ENCODE data around the gene ARSK. TPM values are rescaled to one million over a fixed set of nuclear protein-coding genes. Genes with fewer than 3 reads are reported as not detected.

Gene ARSK
- total and polyA plus RNA-seq, 2 of the 13 experiments (the other 11 are each of a cell fraction or from before 2014, with no cell fraction given): 7.9 TPM

- no peak overlapping the region for H2AFZ ChIP-seq (ENCODE audit: low read length)
- no TSS peak for BruUV-seq (replicated peaks)
- no peaks in the 10 kb centered on the region for H3K27me3 ChIP-seq (ENCODE audit: control insufficient read depth in 1 of 2, insufficient read depth in 2 of 2, low read length in 2 of 2)
- intact Hi-C loops (cut with micrococcal nuclease; ENCODE audit: unreplicated experiment): no loop called here
- H3K9ac ChIP-seq (ENCODE audit: insufficient read depth, low read depth, low read length): no peak overlapping the region
- no peaks in the 10 kb centered on the region for H3K79me2 ChIP-seq (ENCODE audit: insufficient read depth, low read length)
- no peak for TF ChIP-seq KLF13 (CRISPR knock-in tag; IDR thresholded peaks at IDR 0.05)
- TF ChIP-seq MYPOP (CRISPR knock-in tag; IDR thresholded peaks at IDR 0.05): no peak
- TF ChIP-seq SNAPC2 (CRISPR knock-in tag; IDR thresholded peaks at IDR 0.05): no peak
- no peak for TF ChIP-seq PPARG (CRISPR knock-in tag; conservative IDR thresholded peaks at IDR 0.05)
- TF ChIP-seq SALL1 (CRISPR knock-in tag; IDR thresholded peaks at IDR 0.05): no peak
- no peak for TF ChIP-seq WIZ (CRISPR knock-in tag; IDR thresholded peaks at IDR 0.05)
- no peak overlapping the region for H3K4me3 ChIP-seq (replicated peaks in 1 of 3; ENCODE audit: insufficient read depth in 1 of 3, low read depth in 2 of 3, low read length in 3 of 3)
- POLR2A ChIA-PET: no interaction called here
- CTCF ChIA-PET (ENCODE audit: low intra/inter-chr PET ratio, low total read pairs): no interaction called here
- in situ Hi-C loops (cut with HindIII; ENCODE audit: extremely low pct_ligation_motif_present, low pct_unique_long_range_greater_than_20kb): no loop called here
- H4K20me1 ChIP-seq (ENCODE audit: insufficient read depth, low read length): no peaks in the 10 kb centered on the region
- FAIRE-seq: no peak
- no peaks in the 10 kb centered on the region for H3K9me3 ChIP-seq (ENCODE audit: low read length)
- H3K36me3 ChIP-seq (replicated peaks in 1 of 2; ENCODE audit: control insufficient read depth in 1 of 2, insufficient read depth in 2 of 2, low read length in 2 of 2): no peaks in the 10 kb centered on the region
- WGBS (ENCODE audit: low lambda C conversion rate): 91% methylated on average over 3 of the region's 3 CpGs
- no peaks in the 10 kb centered on the region for H3K4me1 ChIP-seq (ENCODE audit: insufficient read depth, low read length)
- H3K4me2 ChIP-seq (ENCODE audit: low read depth, low read length): no peak overlapping the region
- DNase-seq (ENCODE audit: low spot score): no peak
- H3K27ac ChIP-seq (ENCODE audit: extremely low read length, insufficient read depth, low read length): no peak overlapping the region
- ATAC-seq: no peak
These were observed 40.5 kb downstream of the ARSK start for GRCh38 chr5:95595289-95595931.

GRCh38 chr5:95599252-95599651 is 44.4 kb downstream of the ARSK start:
- Histone ChIP-seq H2AFZ (ENCODE audit: low read length) (no peak overlapping the region), H3K4me2 (ENCODE audit: low read depth, low read length) (no peak overlapping the region), H3K4me1 (ENCODE audit: insufficient read depth, low read length) (no peaks in the 10 kb centered on the region), H3K9me3 (ENCODE audit: low read length) (no peaks in the 10 kb centered on the region), H3K36me3 (replicated peaks in 1 of 2; ENCODE audit: control insufficient read depth in 1 of 2, insufficient read depth in 2 of 2, low read length in 2 of 2) (no peaks in the 10 kb centered on the region; a peak in 1 of 5 replicates), H3K9ac (ENCODE audit: insufficient read depth, low read depth, low read length) (no peak overlapping the region), H4K20me1 (ENCODE audit: insufficient read depth, low read length) (no peaks in the 10 kb centered on the region), H3K27me3 (ENCODE audit: control insufficient read depth in 1 of 2, insufficient read depth in 2 of 2, low read length in 2 of 2) (no peaks in the 10 kb centered on the region), H3K27ac (ENCODE audit: extremely low read length, insufficient read depth, low read length) (no peak overlapping the region), H3K4me3 (replicated peaks in 1 of 3; ENCODE audit: insufficient read depth in 1 of 3, low read depth in 2 of 3, low read length in 3 of 3) (no peak overlapping the region), H3K79me2 (ENCODE audit: insufficient read depth, low read length) (no peaks in the 10 kb centered on the region)
- CTCF ChIA-PET (ENCODE audit: low intra/inter-chr PET ratio, low total read pairs): no interaction called here
- TF ChIP-seq HES4 (CRISPR knock-in tag; IDR thresholded peaks at IDR 0.05; ENCODE audit: borderline replicate concordance): no peak
- no peak for TF ChIP-seq ARID3A (IDR thresholded peaks at IDR 0.05; ENCODE audit: low read depth, low read length)
- TF ChIP-seq ZNF570 (CRISPR knock-in tag; IDR thresholded peaks at IDR 0.05; ENCODE audit: borderline replicate concordance): no peak
- 100% methylated on average over 1 of the region's 1 CpG for WGBS (ENCODE audit: low lambda C conversion rate)
- in situ Hi-C loops (cut with HindIII; ENCODE audit: extremely low pct_ligation_motif_present, low pct_unique_long_range_greater_than_20kb) (no loop called here), intact Hi-C loops (cut with micrococcal nuclease; ENCODE audit: unreplicated experiment) (no loop called here)
- BruUV-seq (replicated peaks): no TSS peak
- POLR2A ChIA-PET: no interaction called here
- FAIRE-seq (no peak), ATAC-seq (no peak), DNase-seq (ENCODE audit: low spot score) (no peak)

All from HepG2 (cell line).